ENCODE results near the gene SRBD1. TPM values are rescaled to one million over a fixed set of nuclear protein-coding genes. Genes with fewer than 3 reads are reported as not detected.

Gene SRBD1
- polyA plus RNA-seq, 1 experiment = 8.7 TPM

DNA sequence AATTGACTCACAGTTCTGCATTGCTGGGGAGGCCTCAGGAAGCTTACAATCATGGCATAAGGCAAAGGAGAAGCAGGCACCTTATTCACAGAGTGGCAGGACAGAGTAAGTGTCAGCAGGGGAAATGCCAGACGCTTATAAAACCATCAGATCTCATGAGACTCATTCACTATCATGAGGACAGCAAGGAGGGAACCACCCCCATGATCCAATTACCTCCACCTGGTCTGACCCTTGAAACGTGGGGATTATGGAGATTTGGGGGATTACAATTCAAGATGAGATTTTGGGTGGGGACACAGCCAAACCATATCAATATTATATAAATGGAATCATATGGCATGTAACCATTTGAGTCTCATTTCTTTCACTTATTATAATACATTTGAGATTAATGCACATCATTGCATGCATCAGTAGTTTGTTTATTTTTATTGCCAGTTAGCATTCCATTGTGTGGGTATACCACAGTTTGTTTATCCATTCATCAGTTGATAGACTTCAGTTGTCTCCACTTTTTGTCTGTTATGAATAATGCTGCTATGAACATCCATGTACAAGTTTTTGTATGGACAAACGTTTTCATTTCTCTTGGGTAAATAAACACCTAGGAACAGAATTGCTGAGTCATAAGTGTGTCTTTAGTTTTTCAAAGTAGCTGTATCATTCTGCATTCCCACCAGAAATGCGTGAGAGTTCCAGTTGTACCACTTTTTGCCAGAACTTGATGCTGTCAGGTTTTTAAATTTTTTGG lies 5.8 kb upstream of the SRBD1 start:
- H3K4me3 ChIP-seq (ENCODE audit: low read depth, low read length) = no peak overlapping the region
- H3K27me3 ChIP-seq (ENCODE audit: control insufficient read depth, insufficient read depth, low read length) = peaks cover 4% of the 10 kb centered on the region
- no peaks in the 10 kb centered on the region for H3K9me3 ChIP-seq (ENCODE audit: control insufficient read depth, insufficient read depth, low read length)
- TF ChIP-seq, protein P1, sequence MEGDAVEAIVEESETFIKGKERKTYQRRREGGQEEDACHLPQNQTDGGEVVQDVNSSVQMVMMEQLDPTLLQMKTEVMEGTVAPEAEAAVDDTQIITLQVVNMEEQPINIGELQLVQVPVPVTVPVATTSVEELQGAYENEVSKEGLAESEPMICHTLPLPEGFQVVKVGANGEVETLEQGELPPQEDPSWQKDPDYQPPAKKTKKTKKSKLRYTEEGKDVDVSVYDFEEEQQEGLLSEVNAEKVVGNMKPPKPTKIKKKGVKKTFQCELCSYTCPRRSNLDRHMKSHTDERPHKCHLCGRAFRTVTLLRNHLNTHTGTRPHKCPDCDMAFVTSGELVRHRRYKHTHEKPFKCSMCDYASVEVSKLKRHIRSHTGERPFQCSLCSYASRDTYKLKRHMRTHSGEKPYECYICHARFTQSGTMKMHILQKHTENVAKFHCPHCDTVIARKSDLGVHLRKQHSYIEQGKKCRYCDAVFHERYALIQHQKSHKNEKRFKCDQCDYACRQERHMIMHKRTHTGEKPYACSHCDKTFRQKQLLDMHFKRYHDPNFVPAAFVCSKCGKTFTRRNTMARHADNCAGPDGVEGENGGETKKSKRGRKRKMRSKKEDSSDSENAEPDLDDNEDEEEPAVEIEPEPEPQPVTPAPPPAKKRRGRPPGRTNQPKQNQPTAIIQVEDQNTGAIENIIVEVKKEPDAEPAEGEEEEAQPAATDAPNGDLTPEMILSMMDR (IDR thresholded peaks at IDR 0.05; ENCODE audit: low read depth, low read length) = no peak
- POLR2A ChIA-PET = no interaction called here
- CTCF ChIA-PET = interaction anchor here (1.6 kb wide), 1 partner anchor 31 kb away, joined by 5 read pairs; no protein-coding TSS in a partner anchor
- DNase-seq (ENCODE audit: low read depth, low spot score) = no peak
- no peak overlapping the region for H3K27ac ChIP-seq (ENCODE audit: low read depth, low read length)

DNA sequence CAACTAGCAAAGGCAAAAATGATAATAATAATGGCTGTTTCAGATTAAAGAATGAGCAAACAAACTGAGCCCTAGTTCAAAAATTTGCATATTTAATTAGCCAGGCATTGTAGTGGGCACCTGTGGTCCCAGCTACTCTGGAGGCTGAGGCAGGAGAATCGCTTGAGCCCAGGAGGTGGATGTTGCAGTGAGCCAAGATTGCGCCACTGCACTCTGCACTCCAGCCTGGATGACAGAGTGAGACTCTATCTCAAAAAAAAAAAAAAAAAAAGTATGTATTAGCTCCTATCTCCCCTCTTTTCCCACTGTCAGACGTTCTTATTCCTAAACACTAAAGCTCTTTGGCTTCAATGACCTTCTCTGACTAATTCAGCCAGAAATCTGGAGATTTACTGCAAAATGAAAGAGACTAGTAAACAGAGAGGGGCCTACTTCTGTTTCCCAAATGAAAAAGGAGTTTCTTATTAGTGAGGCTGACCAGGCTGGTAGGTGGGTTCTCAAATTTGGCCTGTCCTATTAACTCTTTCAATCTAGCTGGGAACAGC lies 3.9 kb upstream of the SRBD1 start:
- CTCF ChIA-PET = interaction anchor here (0.6 to 1.3 kb wide), 4 partner anchors 17 to 138 kb away, joined by 3 to 4 read pairs (median 3); no protein-coding TSS in a partner anchor
- Histone ChIP-seq H3K9me3 (ENCODE audit: control insufficient read depth, insufficient read depth, low read length) (no peaks in the 10 kb centered on the region), H3K27ac (ENCODE audit: low read depth, low read length) (no peak overlapping the region), H3K4me3 (ENCODE audit: low read depth, low read length) (no peak overlapping the region), H3K27me3 (ENCODE audit: control insufficient read depth, insufficient read depth, low read length) (no peaks in the 10 kb centered on the region)
- POLR2A ChIA-PET = no interaction called here
- no peak for DNase-seq (ENCODE audit: low read depth, low spot score)
- TF ChIP-seq, protein P1 (IDR thresholded peaks at IDR 0.05; ENCODE audit: low read depth, low read length) = no peak

DNA sequence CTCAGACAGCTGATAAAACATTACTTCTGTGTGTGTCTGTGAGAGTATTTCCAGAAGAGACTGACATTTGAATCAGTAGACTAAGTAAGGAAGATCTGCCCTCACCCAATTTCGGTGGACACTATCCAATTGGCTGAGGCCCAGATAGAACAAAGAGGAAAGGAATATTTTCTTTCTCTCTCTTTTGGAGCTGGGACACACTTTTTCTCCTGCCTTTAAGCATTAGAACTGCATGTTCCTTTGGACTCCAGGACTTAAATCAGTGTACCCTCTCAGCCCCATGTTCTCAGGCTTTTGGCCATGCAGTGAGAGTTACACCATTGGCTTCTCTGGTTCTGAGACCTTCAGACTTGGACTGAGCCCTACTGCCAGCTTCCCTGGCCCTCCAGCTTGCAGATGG lies 3.3 kb upstream of the SRBD1 start:
- H3K27ac ChIP-seq (ENCODE audit: low read depth, low read length) = no peak overlapping the region
- ChIA-PET CTCF (interaction anchor here (0.6 to 1.3 kb wide), 3 partner anchors 29 to 138 kb away, joined by 3 read pairs; no protein-coding TSS in a partner anchor), POLR2A (no interaction called here)
- no peak overlapping the region for H3K4me3 ChIP-seq (ENCODE audit: low read depth, low read length)
- TF ChIP-seq, protein P1 (IDR thresholded peaks at IDR 0.05; ENCODE audit: low read depth, low read length) = no peak
- DNase-seq (ENCODE audit: low read depth, low spot score) = no peak
- no peaks in the 10 kb centered on the region for H3K27me3 ChIP-seq (ENCODE audit: control insufficient read depth, insufficient read depth, low read length)
- H3K9me3 ChIP-seq (ENCODE audit: control insufficient read depth, insufficient read depth, low read length) = no peaks in the 10 kb centered on the region

DNA sequence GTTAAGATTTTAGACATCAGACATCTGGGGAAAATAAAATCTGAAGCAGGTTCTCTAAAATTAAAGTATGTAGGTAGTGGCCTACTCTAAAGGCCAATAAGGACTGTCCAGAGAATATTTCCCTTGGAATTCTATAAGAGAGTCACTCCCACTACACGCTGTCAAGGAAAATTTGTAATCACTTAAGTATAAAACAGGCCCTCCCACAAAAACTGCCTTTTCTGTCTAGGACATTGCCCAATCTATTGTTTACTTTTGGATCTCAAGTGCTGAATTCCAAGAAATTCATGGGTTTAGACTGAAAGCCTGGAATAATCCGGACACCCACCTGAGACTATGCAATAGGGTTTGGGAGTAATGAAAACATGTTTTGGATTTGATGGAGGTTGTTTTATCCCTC lies 1.7 kb upstream of the SRBD1 start:
- CTCF ChIA-PET = interaction anchor here (0.6 kb wide), 1 partner anchor 417 kb away, joined by 3 read pairs; no protein-coding TSS in a partner anchor
- H3K27me3 ChIP-seq (ENCODE audit: control insufficient read depth, insufficient read depth, low read length) = no peaks in the 10 kb centered on the region

More for the DNA sequence above, 1.7 kb upstream of the SRBD1 start:
- H3K9me3 ChIP-seq (ENCODE audit: control insufficient read depth, insufficient read depth, low read length) = no peaks in the 10 kb centered on the region
- TF ChIP-seq, protein P1 (IDR thresholded peaks at IDR 0.05; ENCODE audit: low read depth, low read length) = no peak
- POLR2A ChIA-PET = no interaction called here
- H3K4me3 ChIP-seq (ENCODE audit: low read depth, low read length) = no peak overlapping the region
- no peak for DNase-seq (ENCODE audit: low read depth, low spot score)
- H3K27ac ChIP-seq (ENCODE audit: low read depth, low read length) = no peak overlapping the region
